GM21825 (cell line): ENCODE results near the gene NF2.

ENCODE experiments used
- ATAC-seq: cut with Tn5 transposase; IDR thresholded peaks from one replicate; pipeline ENCODE4 v1.9.1; 2021; ENCODE audit warnings: mild to moderate bottlenecking, moderate library complexity; ENCODE audit not compliant: unreplicated experiment

Gene NF2

DNA sequence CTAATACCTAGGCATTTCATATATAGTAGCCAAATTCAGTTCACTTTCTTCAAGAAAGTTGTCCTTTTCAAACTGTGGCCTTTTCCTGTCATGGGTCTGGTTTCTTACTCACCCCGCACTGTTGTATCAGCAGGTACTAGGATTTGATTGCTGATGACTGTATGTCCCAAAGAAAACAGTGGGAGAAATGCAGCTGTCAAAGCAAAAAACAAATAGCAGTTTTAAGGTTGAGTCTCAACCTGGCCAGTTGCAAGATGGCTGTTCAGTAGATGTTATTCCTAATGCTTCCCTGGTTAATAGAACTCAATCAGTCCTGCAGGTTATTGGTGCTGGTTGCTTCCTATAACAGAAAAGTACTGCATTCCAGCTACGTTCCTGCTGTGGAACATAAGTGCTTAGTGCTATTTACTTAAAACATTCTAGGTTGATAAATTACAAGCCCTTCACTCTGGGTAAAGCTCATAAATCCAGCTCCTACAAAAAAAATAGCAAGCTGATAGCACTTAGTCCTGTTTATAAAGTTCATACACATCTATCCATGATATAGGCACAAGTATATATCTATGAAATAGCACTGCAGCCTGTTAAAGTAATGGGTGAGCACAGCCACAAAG lies 26.6 kb downstream of the NF2 start:
- ATAC-seq = no peak

- ATAC-seq = no peak
These were observed 27.6 kb downstream of the NF2 start for GRCh38 chr22:29630987-29631386.

DNA sequence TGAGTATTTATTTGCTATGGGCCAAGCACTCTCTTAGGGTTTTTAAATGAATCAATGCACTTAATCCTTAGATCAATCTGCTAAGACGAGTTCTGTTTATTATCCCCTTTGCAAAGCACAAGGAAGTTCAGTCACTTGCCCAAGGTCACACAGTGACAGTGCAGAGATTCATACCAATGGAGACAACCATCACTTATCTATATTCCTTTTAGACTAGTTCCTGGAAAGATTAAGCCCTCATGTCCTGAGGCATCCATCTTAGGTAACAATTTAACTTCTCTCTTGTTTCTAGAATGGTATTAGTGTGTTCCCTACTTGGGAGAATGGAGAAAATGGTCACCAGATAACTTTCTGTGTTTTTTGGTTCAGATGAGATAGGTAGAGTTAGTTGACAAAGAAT lies 28.3 kb downstream of the NF2 start:
- no peak for ATAC-seq

- no peak for ATAC-seq
These were observed 29.2 kb downstream of the NF2 start for GRCh38 chr22:29632672-29633071.

DNA sequence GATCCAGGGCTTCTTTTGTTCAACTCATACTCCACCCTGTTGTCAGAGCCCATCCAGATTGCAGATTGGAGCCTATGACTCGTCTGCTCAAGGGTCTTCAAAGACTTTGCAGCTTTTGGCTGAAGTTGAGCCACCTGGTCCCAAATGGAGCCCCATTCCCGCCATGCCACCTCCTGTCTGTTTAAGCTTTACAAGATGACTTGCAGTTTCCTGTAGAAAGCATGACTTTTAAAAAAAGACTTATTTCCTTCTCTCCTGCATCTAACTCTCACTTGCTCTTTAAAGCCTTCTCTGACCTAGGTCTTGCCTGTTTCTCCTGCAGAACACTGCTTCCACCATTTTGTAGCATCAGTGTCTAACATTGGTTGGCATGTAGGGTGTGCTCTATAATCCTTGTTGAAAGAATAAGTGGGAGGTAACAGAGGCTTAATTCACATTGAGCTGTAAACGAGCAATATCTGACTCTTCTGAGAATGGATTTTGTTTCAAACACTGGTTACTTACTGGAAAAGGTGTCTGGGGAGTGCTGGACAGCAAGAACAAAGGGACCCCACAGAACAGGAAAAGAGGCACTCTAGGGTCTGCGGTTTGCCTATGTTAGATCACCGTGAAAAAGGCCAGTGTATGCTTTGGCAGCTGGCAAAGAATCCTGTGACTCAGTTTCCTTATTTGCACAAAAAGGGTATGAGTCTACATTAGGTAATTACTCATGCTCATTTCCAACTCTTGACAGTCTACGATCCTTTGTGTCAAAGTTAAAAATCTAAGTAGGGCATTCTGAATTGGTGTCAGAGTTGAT lies 30.3 kb downstream of the NF2 start:
- no peak for ATAC-seq

- ATAC-seq = no peak
These were observed 31.4 kb downstream of the NF2 start for GRCh38 chr22:29634847-29635246.

DNA sequence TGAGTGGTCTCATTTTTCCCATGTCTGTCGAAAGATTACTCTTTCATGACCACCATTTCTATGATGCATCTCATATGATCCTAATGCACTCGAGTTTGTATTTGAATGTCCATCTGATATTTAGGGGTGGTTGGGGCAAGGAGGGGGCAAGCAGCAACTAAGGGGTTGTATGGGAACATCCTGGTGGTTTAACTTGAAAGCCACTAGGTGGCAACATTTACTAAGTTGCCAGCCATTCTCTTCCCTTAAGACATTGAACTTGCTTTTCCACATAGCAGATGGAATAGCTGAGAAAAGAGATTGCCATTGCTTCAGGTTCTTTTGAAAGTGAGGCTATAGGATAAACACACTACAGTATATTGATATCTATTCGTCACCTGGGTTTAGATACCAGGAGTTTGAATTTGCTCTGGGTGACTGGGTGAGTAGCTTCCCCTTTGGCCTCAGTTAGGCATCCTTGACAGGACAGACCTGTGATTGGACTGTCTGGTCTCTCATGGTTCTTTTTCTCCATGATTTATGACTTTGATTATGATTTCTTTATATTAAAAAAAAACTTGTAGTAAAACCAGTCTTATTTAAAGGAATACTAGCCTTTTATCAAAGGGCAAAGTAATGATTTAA lies 32.4 kb downstream of the NF2 start:
- no peak for ATAC-seq

DNA sequence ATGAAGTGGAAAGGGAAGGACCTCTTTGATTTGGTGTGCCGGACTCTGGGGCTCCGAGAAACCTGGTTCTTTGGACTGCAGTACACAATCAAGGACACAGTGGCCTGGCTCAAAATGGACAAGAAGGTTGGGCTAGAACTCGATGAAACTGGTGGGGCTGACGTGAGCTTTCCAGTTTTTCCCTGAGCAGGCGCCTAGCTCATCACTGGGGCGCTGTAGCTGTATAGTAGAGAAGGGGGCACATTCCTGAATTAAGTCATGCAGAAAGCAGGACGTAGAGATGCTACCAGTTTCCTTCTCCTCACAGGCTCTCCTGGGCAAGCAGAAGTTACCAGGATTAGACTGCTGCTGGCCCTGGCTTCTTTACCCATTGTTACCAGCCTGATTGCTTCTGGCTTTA lies 33.3 kb downstream of the NF2 start:
- ATAC-seq = no peak

DNA sequence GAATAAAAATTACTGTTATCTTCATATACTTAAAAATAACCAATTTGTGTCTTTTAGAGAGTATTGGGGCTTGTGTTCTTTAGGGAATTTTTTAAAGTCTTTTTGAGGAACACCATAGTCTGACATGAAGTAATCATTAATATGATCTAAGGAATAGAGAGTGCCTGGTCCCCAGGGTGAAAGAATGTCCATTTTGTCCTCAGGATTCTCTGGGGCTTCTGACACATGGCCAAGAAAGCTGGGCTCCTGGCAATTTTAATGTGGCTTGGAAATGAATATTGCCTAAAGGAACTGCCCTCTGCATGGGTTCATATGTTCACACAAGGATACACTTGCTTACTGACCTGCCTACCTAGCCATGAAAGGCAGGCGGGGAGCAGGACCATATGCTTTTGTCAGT lies 33.7 kb downstream of the NF2 start:
- ATAC-seq = no peak

DNA sequence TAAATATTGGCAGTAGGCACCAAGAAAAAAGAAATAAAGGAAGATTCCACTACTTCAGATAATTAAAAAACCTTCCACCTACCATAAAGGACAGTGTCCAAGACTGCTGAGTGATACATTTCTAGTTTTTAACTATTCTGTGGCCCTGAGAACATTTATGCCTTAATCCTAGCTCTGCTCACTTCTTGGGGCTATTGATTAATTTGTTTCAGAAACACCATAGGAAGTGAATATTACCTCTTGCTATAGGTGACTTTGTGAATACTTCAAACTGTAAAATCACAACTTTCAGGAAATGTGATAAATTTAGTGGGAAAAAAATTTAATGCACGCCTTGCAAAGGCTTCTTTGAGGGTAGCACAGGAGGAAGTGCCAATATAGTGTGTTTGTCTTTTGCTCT lies 35.2 kb downstream of the NF2 start:
- no peak for ATAC-seq

DNA sequence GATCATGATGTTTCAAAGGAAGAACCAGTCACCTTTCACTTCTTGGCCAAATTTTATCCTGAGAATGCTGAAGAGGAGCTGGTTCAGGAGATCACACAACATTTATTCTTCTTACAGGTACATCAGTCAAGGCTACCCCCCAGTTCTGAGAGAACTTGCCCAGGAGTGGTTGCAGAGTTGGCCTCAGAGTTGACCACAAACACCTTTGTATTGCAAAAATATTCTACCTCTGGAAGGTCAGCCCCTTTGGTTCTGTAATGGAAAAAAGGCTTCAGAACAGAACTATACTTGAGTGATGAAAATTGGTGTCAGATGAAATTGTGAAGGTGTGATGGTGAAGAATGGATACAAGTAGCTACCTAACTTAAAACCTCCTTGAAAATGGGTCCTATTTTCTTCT lies 35.7 kb downstream of the NF2 start:
- ATAC-seq = no peak

DNA sequence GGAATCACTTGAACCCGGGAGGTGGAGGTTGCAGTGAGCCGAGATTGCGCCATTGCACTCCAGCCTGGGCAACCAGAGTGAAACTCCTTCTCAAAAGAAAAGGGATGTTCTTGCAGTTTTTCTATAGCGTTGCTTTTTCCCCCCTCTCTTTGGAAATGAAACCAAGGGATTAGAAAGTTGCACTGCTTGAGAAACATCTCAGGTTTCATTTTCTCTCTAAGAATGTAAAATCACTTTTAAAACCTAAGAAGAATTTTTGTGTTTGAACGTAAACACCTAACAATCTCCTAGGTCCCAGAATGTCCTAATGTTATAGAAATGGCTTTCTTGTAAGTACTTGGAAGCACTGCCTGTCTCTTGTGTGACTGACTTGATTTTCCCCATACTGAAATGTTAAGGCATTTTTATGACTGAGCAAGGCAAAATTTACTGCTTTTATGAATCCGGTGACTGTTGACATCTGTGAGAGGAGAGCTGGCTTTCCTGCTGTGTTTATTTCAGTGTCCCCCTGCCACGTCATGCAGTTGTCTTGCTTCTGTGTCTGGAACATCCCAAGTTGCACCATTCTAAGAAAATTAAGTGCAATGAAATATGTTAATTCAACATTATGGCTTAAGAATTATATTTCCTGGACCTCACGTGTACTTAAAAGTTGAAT lies 37.7 kb downstream of the NF2 start:
- no peak for ATAC-seq

GRCh38 chr22:29641700-29642330 lies 38.4 kb downstream of the NF2 start:
- ATAC-seq = no peak

DNA sequence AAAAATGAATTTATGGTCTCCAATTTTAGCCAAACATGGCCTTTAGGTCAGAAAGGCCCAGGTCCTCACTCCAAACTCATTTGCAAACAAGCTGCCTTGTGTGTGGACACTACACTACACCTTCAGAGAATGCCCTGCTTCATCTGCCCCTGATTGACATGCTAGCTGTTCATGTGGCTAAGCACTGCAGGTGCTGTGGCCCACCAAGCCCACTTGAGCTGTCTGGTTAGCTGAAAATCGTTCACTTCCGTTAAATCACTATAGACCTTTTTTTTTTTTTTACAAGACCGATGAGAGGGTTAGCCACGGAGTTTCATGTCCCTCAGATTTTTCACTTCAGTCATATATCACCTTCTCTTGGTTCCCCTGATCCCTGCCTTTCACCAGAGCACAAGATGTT lies 39.3 kb downstream of the NF2 start:
- no peak for ATAC-seq

DNA sequence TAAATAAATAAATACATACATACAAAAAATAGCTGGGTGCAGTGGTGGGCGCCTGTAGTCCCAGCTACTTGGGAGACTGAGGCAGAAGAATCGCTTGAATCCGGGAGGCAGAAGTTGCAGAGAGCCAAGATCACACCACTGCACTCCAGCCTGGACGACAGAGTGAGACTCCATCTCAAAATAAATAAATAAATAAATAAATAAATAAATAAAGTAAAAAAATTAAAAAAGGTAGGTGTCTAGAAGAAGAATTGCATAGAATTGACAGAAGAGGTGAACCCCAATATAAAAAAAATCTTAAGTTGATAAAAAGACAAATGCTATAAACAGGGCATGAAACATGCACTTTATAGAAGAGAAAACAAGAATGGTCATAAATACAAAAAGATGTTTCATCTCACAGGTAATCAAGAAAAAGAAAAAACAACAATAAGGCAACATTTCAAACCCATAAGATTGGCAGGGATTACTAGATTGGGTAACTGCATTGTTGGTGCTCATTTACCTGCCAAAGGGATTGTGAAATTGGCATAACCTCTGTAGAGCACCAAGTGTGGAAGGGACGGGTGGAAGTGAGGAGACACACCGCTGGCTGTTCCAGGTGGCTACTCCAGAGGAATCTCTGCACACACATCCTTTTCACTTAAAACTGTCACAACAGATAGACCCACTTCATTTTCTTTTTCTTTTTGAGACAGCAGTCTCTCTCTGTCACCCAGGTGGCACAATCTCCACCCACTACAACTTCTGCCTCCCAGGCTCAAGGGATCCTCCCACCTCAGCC lies 44.7 kb downstream of the NF2 start:
- ATAC-seq = no peak

- no peak for ATAC-seq
These were observed 46.9 kb downstream of the NF2 start for GRCh38 chr22:29650370-29650769.

DNA sequence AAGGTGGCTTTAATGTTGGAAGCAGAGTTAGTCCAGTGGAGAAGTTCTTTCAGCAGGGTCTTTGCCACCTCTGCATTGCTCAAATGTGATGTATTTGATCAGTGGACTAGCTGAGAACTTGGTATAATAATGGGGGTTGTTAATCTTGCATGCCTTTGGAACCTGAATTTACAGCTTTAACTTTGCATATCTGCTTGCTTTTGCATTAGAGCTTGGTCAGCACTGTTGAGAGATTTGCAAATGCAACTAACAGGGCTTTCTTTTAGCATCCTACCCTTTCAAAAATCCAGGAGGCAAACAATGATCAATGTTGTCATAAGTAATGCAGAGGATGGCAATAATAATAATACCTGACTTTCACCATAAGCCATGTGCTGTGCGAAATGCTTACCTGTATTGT lies 48.2 kb downstream of the NF2 start:
- ATAC-seq = no peak

DNA sequence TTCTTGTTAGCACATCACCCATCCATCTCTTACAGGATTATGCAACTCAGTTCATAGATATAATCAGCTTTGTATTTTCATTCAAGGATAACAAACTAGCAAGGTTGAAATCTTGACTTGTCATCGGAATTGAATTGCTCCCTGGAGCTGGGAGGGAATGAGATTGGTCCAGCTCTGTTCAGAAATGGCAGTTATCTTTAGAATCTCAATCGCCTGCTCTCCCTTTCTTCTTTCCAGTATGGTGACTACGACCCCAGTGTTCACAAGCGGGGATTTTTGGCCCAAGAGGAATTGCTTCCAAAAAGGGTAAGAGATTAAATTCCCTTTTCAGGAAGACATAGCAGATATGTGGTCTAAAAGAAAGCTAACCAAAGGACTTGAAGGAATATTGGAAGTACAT lies 51.0 kb downstream of the NF2 start:
- ATAC-seq = no peak

DNA sequence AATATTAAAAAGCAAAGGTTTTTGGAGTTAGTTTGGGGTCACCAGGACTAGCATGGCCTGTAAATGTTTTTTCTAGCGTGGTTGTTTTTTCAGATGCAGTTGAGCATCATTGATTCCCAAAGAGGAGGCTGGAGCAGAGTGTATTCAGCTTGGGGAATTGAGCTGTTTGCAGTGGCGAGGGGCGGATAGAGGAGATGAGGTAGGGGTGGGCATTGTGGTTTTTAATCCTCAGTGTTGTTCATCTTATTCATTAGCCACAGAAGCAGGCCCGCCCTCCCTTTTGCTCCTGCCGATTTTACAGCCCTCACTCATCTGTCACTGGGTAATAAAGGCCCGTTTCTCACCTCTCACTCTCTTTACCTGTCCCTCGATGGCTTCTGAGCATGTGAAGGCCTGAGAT lies 51.4 kb downstream of the NF2 start:
- no peak for ATAC-seq

DNA sequence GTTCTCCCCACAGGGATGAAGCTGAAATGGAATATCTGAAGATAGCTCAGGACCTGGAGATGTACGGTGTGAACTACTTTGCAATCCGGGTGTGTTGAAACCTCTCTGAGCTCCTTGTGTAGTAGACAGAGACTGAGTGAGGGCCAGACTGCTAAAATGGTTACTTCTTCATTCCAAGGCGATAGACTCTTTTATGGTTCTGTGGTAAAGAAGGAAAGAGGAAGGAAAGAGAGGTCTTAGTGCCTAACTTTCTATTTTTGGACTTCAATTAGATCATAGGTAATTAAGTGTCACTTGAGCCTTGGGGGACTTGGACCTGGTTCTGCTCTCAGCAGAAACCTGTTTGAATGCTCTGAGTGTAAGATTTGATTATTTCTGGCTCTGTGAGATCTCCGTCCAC lies 54.7 kb downstream of the NF2 start:
- ATAC-seq = no peak

DNA sequence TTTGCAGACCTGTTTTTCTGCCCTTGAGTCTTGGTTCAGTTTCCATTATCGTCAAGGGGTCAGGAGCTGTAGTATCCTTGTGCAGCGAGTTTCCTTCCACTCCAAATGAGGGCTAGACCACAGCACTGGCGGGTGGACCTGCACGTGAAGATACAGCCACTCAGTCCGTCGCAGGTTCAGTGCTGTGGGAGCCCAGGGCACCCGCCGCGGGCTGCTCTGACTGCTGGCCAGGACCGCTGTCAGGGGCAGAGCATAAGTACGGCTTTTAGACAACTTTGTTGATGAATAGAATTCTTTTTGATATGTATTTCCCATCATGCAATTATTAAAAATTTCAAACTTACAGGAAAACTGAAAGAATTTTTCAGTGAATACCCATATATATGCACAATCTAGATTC lies 56.6 kb downstream of the NF2 start:
- ATAC-seq = no peak
